HepG2 (cell line): Measurements from ENCODE around the gene NUCB1. TPM values are rescaled to one million over a fixed set of nuclear protein-coding genes. Genes with fewer than 3 reads are reported as not detected.

Source experiments
- BCL6 ChIP-seq: IDR thresholded peaks from 2 replicates; pipeline ENCODE4 v1.6.1; 2016; ENCODE audit warnings: missing genetic modification reagents, missing compliant biosample characterization
- BORCS8-MEF2B ChIP-seq: sonication (generic); formaldehyde crosslinking; IDR thresholded peaks from 2 replicates; pipeline ENCODE4 v1.8.0; 2022; ENCODE audit warnings: mild to moderate bottlenecking, missing genetic modification reagents
- KDM2A ChIP-seq: sonication (generic); formaldehyde crosslinking; IDR thresholded peaks from 2 replicates; pipeline ENCODE4 v1.4.0; 2020; ENCODE audit warnings: low read depth, missing genetic modification reagents, borderline replicate concordance
- NAIF1 ChIP-seq: sonication (generic); formaldehyde crosslinking; IDR thresholded peaks from 2 replicates; pipeline ENCODE4 v1.5.0; 2020; ENCODE audit warnings: mild to moderate bottlenecking, missing genetic modification reagents, borderline replicate concordance
- NFYB ChIP-seq: sonication (generic); formaldehyde crosslinking; IDR thresholded peaks from 2 replicates; pipeline ENCODE4 v1.4.0; 2020; ENCODE audit warnings: missing genetic modification reagents
- NONO ChIP-seq, 2 experiments: fragments of 450-650 bp in 1 of 2; sonication (generic) in 1 of 2; formaldehyde crosslinking in 1 of 2; IDR thresholded peaks in 1 of 2; conservative IDR thresholded peaks in 1 of 2; 2 replicates each; pipeline versions ENCODE4 v1.6.1 to v1.8.0; 2017 to 2022; ENCODE audit warnings: mild to moderate bottlenecking in 1 of 2, missing genetic modification reagents in 1 of 2, moderate library complexity in 1 of 2
- POLR2A ChIP-seq, 2 experiments: IDR thresholded peaks; 2 replicates each; pipeline ENCODE4 v1.6.1; 2011; ENCODE audit warnings: low read depth in 2 of 2, low read length in 2 of 2, mild to moderate bottlenecking in 1 of 2, moderate library complexity in 1 of 2; ENCODE audit not compliant: insufficient read depth in 1 of 2
- REL ChIP-seq: sonication (generic); formaldehyde crosslinking; conservative IDR thresholded peaks from 2 replicates; pipeline ENCODE4 v1.8.0; 2022; ENCODE audit warnings: mild to moderate bottlenecking, missing genetic modification reagents, moderate library complexity
- SALL1 ChIP-seq: sonication (generic); formaldehyde crosslinking; IDR thresholded peaks from 2 replicates; pipeline ENCODE4 v1.8.0; 2022; ENCODE audit warnings: mild to moderate bottlenecking, missing genetic modification reagents
- SP1 ChIP-seq, 2 experiments: fragments of 450-650 bp in 1 of 2; sonication (generic) in 1 of 2; formaldehyde crosslinking in 1 of 2; IDR thresholded peaks; 2 replicates each; pipeline versions ENCODE4 v1.4.0 to v1.6.1; 2016 to 2020; ENCODE audit warnings: missing genetic modification reagents in 1 of 2
- TBX2 ChIP-seq: sonication (generic); formaldehyde crosslinking; IDR thresholded peaks from 2 replicates; pipeline ENCODE4 v1.5.0; 2020; ENCODE audit warnings: missing genetic modification reagents, mild to moderate bottlenecking, borderline replicate concordance
- TRIM24 ChIP-seq: sonication (generic); formaldehyde crosslinking; IDR thresholded peaks from 2 replicates; pipeline ENCODE4 v1.8.0; 2022; ENCODE audit warnings: mild to moderate bottlenecking, missing genetic modification reagents
- XRCC5 ChIP-seq: fragments of 200-400 bp; formaldehyde crosslinking; optimal IDR thresholded peaks from 2 replicates; pipeline ENCODE3; 2017; ENCODE audit warnings: mild to moderate bottlenecking, low read length
- ZEB1 ChIP-seq: IDR thresholded peaks from 2 replicates; pipeline ENCODE4 v1.6.1; 2012; ENCODE audit warnings: mild to moderate bottlenecking, low read depth, inconsistent platforms; ENCODE audit not compliant: insufficient replicate concordance
- ZNF550 ChIP-seq: sonication (generic); formaldehyde crosslinking; IDR thresholded peaks from 2 replicates; pipeline ENCODE4 v1.4.0; 2020; ENCODE audit warnings: mild to moderate bottlenecking, missing genetic modification reagents, borderline replicate concordance
- polyA plus RNA-seq, 8 experiments: library from polyadenylated mRNA; depleted of rRNA in 3 of 8; stranded (reverse) in 7 of 8; unstranded in 1 of 8; fragments of >200 nt; fragmentation: Illumina TruSeq in 4 of 8; extraction: Trizol in 4 of 8; gene quantifications; 2 replicates each; pipeline versions ENCODE4 v1.2.1 to v1.2.3, GENCODE V29; 2011 to 2016; ENCODE audit warnings: low read depth in 4 of 8, missing spikeins in 1 of 8, mixed read lengths in 1 of 8; ENCODE audit not compliant: insufficient read depth in 1 of 8
- total RNA-seq, 5 experiments: library from RNA; depleted of rRNA; stranded (reverse); fragments of >200 nt; fragmentation: Illumina TruSeq; extraction: Trizol; gene quantifications; 2 replicates each; pipeline ENCODE4 v1.2.3, GENCODE V29; 2016; ENCODE audit warnings: low read depth in 1 of 5
- TF ChIP-seq, protein P1 (sequence below): sonication (generic); formaldehyde crosslinking; IDR thresholded peaks from 2 replicates; pipeline ENCODE4 v1.4.0; 2020; ENCODE audit warnings: mild to moderate bottlenecking, missing genetic modification reagents, borderline replicate concordance
- TF ChIP-seq, protein P2 (sequence below): sonication (generic); formaldehyde crosslinking; IDR thresholded peaks from 2 replicates; pipeline ENCODE4 v1.9.0; 2021; ENCODE audit warnings: missing genetic modification reagents, borderline replicate concordance
- TF ChIP-seq, protein P3 (sequence below): sonication (generic); formaldehyde crosslinking; IDR thresholded peaks from 2 replicates; pipeline ENCODE4 v1.4.0; 2020; ENCODE audit warnings: missing genetic modification reagents
- TF ChIP-seq, protein P4 (sequence below): IDR thresholded peaks from 2 replicates; pipeline ENCODE4 v1.6.1; 2012; ENCODE audit warnings: inconsistent platforms
- TF ChIP-seq, protein P5 (sequence below): IDR thresholded peaks from 2 replicates; pipeline ENCODE4 v1.6.1; 2016; ENCODE audit warnings: missing compliant biosample characterization, missing genetic modification reagents, borderline replicate concordance
- TF ChIP-seq, protein P6 (sequence below): sonication (generic); formaldehyde crosslinking; IDR thresholded peaks from 2 replicates; pipeline ENCODE4 v1.4.0; 2020; ENCODE audit warnings: missing genetic modification reagents

NUCB1 gene
- total and polyA plus RNA-seq, 2 of the 13 experiments (the other 11 are each of a cell fraction or from before 2014, with no cell fraction given), result 82.3 to 106 TPM

DNA sequence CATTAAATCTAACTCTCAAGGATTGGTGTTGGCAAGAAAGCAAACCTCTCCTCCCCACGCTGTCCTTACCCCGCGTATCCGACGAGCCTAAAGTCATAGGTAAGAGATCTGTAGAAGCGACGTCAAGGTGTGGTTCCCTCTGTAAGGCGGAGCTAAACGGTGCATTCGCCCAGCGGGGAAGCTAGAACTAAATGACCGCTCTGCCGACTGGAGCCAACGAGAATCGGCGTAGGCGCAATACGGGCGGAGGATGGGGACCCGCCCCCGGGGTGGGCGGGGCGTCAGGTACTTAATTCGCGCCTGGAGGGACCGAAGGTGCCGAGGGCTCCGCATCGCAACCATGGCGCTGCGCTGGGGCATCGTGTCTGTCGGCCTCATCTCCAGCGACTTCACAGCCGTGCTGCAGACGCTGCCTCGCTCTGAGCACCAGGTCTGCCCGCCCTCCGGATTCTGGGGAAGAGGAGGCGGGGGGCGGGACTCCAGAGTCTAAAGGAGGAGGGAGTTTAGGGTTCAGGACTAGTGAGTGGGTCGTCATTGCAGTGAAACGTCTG is 33.3 kb downstream of the NUCB1 start, which contains the start of gene DHDH (continued):
- TF ChIP-seq, protein P1, sequence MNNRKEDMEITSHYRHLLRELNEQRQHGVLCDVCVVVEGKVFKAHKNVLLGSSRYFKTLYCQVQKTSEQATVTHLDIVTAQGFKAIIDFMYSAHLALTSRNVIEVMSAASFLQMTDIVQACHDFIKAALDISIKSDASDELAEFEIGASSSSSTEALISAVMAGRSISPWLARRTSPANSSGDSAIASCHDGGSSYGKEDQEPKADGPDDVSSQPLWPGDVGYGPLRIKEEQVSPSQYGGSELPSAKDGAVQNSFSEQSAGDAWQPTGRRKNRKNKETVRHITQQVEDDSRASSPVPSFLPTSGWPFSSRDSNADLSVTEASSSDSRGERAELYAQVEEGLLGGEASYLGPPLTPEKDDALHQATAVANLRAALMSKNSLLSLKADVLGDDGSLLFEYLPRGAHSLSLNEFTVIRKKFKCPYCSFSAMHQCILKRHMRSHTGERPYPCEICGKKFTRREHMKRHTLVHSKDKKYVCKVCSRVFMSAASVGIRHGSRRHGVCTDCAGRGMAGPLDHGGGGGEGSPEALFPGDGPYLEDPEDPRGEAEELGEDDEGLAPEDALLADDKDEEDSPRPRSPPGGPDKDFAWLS (CRISPR knock-in tag), result no peak
- TF ChIP-seq, protein P2, sequence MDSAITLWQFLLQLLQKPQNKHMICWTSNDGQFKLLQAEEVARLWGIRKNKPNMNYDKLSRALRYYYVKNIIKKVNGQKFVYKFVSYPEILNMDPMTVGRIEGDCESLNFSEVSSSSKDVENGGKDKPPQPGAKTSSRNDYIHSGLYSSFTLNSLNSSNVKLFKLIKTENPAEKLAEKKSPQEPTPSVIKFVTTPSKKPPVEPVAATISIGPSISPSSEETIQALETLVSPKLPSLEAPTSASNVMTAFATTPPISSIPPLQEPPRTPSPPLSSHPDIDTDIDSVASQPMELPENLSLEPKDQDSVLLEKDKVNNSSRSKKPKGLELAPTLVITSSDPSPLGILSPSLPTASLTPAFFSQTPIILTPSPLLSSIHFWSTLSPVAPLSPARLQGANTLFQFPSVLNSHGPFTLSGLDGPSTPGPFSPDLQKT (CRISPR knock-in tag), result no peak
- TF ChIP-seq, protein P3, sequence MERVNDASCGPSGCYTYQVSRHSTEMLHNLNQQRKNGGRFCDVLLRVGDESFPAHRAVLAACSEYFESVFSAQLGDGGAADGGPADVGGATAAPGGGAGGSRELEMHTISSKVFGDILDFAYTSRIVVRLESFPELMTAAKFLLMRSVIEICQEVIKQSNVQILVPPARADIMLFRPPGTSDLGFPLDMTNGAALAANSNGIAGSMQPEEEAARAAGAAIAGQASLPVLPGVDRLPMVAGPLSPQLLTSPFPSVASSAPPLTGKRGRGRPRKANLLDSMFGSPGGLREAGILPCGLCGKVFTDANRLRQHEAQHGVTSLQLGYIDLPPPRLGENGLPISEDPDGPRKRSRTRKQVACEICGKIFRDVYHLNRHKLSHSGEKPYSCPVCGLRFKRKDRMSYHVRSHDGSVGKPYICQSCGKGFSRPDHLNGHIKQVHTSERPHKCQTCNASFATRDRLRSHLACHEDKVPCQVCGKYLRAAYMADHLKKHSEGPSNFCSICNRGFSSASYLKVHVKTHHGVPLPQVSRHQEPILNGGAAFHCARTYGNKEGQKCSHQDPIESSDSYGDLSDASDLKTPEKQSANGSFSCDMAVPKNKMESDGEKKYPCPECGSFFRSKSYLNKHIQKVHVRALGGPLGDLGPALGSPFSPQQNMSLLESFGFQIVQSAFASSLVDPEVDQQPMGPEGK (CRISPR knock-in tag), result 0 out of 2 replicates have a peak, but pooled peaks have one; percentile 24
- no peak for TF ChIP-seq ZNF550 (CRISPR knock-in tag)
- TF ChIP-seq NFYB, result peak; percentile 40
- TF ChIP-seq, protein P4, sequence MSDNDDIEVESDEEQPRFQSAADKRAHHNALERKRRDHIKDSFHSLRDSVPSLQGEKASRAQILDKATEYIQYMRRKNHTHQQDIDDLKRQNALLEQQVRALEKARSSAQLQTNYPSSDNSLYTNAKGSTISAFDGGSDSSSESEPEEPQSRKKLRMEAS, result peak; percentile 37; the same call in 1 of the 2 replicates
- TF ChIP-seq XRCC5, result peak; percentile 29
- peak; percentile 38 for TF ChIP-seq ZEB1
- no peak for TF ChIP-seq TRIM24 (CRISPR knock-in tag)
- TF ChIP-seq SALL1, result peak; percentile 14; the same call in 1 of the 2 replicates
- TF ChIP-seq, protein P5, sequence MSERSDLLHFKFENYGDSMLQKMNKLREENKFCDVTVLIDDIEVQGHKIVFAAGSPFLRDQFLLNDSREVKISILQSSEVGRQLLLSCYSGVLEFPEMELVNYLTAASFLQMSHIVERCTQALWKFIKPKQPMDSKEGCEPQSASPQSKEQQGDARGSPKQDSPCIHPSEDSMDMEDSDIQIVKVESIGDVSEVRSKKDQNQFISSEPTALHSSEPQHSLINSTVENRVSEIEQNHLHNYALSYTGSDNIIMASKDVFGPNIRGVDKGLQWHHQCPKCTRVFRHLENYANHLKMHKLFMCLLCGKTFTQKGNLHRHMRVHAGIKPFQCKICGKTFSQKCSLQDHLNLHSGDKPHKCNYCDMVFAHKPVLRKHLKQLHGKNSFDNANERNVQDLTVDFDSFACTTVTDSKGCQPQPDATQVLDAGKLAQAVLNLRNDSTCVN, result no peak
- peak; percentile 48 for TF ChIP-seq TBX2 (CRISPR knock-in tag)
- no peak for TF ChIP-seq SP1 (IDR thresholded peaks at IDR 0.05)
- TF ChIP-seq SP1 (CRISPR knock-in tag; IDR thresholded peaks at IDR 0.05), result peak; percentile 61; the same call in 1 of the 2 replicates
- TF ChIP-seq NAIF1, result peak; percentile 65; the same call in 1 of the 2 replicates
- 0 out of 2 replicates have a peak, but pooled peaks have one; percentile 5 for TF ChIP-seq BCL6 (CRISPR knock-in tag)
- 0 out of 2 replicates have a peak, but pooled peaks have one; percentile 34 for TF ChIP-seq KDM2A (CRISPR knock-in tag)
- TF ChIP-seq REL (CRISPR knock-in tag), result no peak
- TF ChIP-seq BORCS8-MEF2B (CRISPR knock-in tag), result 0 out of 2 replicates have a peak, but pooled peaks have one; percentile 24
- no peak for TF ChIP-seq NONO (IDR thresholded peaks at IDR 0.05)
- TF ChIP-seq NONO (CRISPR knock-in tag; conservative IDR thresholded peaks at IDR 0.05), result 0 out of 2 replicates have a peak, but pooled peaks have one; percentile 25
- TF ChIP-seq, protein P6, sequence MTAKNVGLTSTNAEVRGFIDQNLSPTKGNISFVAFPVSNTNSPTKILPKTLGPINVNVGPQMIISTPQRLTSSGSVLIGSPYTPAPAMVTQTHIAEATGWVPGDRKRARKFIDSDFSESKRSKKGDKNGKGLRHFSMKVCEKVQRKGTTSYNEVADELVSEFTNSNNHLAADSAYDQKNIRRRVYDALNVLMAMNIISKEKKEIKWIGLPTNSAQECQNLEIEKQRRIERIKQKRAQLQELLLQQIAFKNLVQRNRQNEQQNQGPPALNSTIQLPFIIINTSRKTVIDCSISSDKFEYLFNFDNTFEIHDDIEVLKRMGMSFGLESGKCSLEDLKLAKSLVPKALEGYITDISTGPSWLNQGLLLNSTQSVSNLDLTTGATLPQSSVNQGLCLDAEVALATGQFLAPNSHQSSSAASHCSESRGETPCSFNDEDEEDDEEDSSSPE (CRISPR knock-in tag), result peak; percentile 47; the same call in 1 of the 2 replicates
- peak in 1 of 2 experiments; percentile 72; a peak in 2 of 4 replicates for TF ChIP-seq POLR2A (IDR thresholded peaks at IDR 0.05; ENCODE audit: insufficient read depth in 1 of 2, low read depth in 2 of 2, low read length in 2 of 2)
